DOHH2 (cell line): Measurements from ENCODE around the gene VSIR.

Experiments
- H3F3A ChIP-seq: fragments of 200-600 bp; sonication (generic), shearing (Covaris generic); 2 replicates; pipeline ENCODE4 v1.6.0; 2016; ENCODE audit warnings: antibody characterized with exemption, mild to moderate bottlenecking; ENCODE audit not compliant: control insufficient read depth, insufficient read depth
- H3K27ac ChIP-seq: fragments of 200-600 bp; sonication (generic); 2 replicates; pipeline ENCODE4 v1.5.1; 2014; ENCODE audit warnings: low read depth, mild to moderate bottlenecking, low read length, moderate library complexity
- H3K27me3 ChIP-seq: fragments of 200-600 bp; sonication (generic); 2 replicates; pipeline ENCODE4 v1.6.1; 2014; ENCODE audit warnings: mild to moderate bottlenecking, low read length, mixed read lengths; ENCODE audit not compliant: control insufficient read depth
- H3K36me3 ChIP-seq: fragments of 200-600 bp; sonication (generic); 2 replicates; pipeline ENCODE4 v1.6.1; 2014; ENCODE audit warnings: mild to moderate bottlenecking, low read length, moderate library complexity, mixed read lengths; ENCODE audit not compliant: control insufficient read depth
- H3K4me1 ChIP-seq: fragments of 200-600 bp; sonication (generic); 2 replicates; pipeline ENCODE4 v1.6.1; 2014; ENCODE audit warnings: mild to moderate bottlenecking, low read length, mixed read lengths; ENCODE audit not compliant: control insufficient read depth
- H3K4me2 ChIP-seq: fragments of 200-600 bp; sonication (generic); 2 replicates; pipeline ENCODE4 v1.6.0; 2014; ENCODE audit warnings: mild to moderate bottlenecking, low read length, moderate library complexity
- H3K4me3 ChIP-seq: fragments of 200-600 bp; sonication (generic); 2 replicates; pipeline ENCODE4 v1.5.1; 2014; ENCODE audit warnings: mild to moderate bottlenecking, low read length, mixed read lengths
- H3K79me2 ChIP-seq: fragments of 200-600 bp; sonication (generic); 2 replicates; pipeline ENCODE4 v1.6.1; 2014; ENCODE audit warnings: mild to moderate bottlenecking, low read length, mixed read lengths; ENCODE audit not compliant: control insufficient read depth
- H3K9me2 ChIP-seq: fragments of 200-600 bp; sonication (generic); replicated peaks from 2 replicates; pipeline ENCODE4 v1.6.1; 2014; ENCODE audit warnings: mild to moderate bottlenecking, low read length, mixed read lengths; ENCODE audit not compliant: control insufficient read depth
- H3K9me3 ChIP-seq: fragments of 200-600 bp; sonication (generic); 2 replicates; pipeline ENCODE4 v1.6.1; 2014; ENCODE audit warnings: antibody characterized with exemption, low read length, mixed read lengths; ENCODE audit not compliant: control insufficient read depth, insufficient read depth
- H4K20me1 ChIP-seq: fragments of 200-600 bp; sonication (generic); 2 replicates; pipeline ENCODE4 v1.6.0; 2014; ENCODE audit warnings: low read depth, mild to moderate bottlenecking, antibody characterized with exemption, low read length, moderate library complexity; ENCODE audit not compliant: control insufficient read depth, insufficient read depth
- EZH2phosphoT487 ChIP-seq: fragments of 200-600 bp; sonication (generic); IDR thresholded peaks from 2 replicates; pipeline ENCODE4 v1.6.1; 2017; ENCODE audit warnings: borderline replicate concordance, mild to moderate bottlenecking, antibody characterized with exemption, low read length, moderate library complexity, mixed read lengths
- TF ChIP-seq, protein P1 (sequence below): fragments of 200-600 bp; sonication (generic); IDR thresholded peaks from one replicate; pipeline ENCODE4 v1.5.1; 2014; ENCODE audit warnings: antibody characterized with exemption, mild to moderate bottlenecking, low read depth, low read length; ENCODE audit not compliant: poor library complexity, severe bottlenecking

The VSIR gene

GRCh38 chr10:71805776-71806703 lies 32.7 kb upstream of the VSIR start:
- Histone ChIP-seq H4K20me1 (no peaks in the 10 kb centered on the region), H3K79me2 (no peaks in the 10 kb centered on the region), H3K4me1 (peaks cover 8% of the 10 kb centered on the region), H3K27me3 (no peaks in the 10 kb centered on the region), H3K27ac (no peak overlapping the region), H3F3A (no peaks in the 10 kb centered on the region), H3K9me2 (no peaks in the 10 kb centered on the region), H3K9me3 (no peaks in the 10 kb centered on the region), H3K36me3 (no peaks in the 10 kb centered on the region), H3K4me3 (no peak overlapping the region), H3K4me2 (no peak overlapping the region)
- TF ChIP-seq, protein P1, sequence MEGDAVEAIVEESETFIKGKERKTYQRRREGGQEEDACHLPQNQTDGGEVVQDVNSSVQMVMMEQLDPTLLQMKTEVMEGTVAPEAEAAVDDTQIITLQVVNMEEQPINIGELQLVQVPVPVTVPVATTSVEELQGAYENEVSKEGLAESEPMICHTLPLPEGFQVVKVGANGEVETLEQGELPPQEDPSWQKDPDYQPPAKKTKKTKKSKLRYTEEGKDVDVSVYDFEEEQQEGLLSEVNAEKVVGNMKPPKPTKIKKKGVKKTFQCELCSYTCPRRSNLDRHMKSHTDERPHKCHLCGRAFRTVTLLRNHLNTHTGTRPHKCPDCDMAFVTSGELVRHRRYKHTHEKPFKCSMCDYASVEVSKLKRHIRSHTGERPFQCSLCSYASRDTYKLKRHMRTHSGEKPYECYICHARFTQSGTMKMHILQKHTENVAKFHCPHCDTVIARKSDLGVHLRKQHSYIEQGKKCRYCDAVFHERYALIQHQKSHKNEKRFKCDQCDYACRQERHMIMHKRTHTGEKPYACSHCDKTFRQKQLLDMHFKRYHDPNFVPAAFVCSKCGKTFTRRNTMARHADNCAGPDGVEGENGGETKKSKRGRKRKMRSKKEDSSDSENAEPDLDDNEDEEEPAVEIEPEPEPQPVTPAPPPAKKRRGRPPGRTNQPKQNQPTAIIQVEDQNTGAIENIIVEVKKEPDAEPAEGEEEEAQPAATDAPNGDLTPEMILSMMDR: no peak
- no peak for TF ChIP-seq EZH2phosphoT487

GRCh38 chr10:71804077-71804476 lies 30.8 kb upstream of the VSIR start:
- H3K4me2 ChIP-seq: no peak overlapping the region
- no peak overlapping the region for H3K27ac ChIP-seq
- no peaks in the 10 kb centered on the region for H3F3A ChIP-seq
- no peak for TF ChIP-seq EZH2phosphoT487
- TF ChIP-seq, protein P1: no peak
- peaks cover 8% of the 10 kb centered on the region for H3K4me1 ChIP-seq
- H4K20me1 ChIP-seq: no peaks in the 10 kb centered on the region
- H3K9me3 ChIP-seq: no peaks in the 10 kb centered on the region
- no peak overlapping the region for H3K4me3 ChIP-seq
- no peaks in the 10 kb centered on the region for H3K27me3 ChIP-seq
- no peaks in the 10 kb centered on the region for H3K9me2 ChIP-seq
- no peaks in the 10 kb centered on the region for H3K79me2 ChIP-seq
- H3K36me3 ChIP-seq: no peaks in the 10 kb centered on the region

DNA sequence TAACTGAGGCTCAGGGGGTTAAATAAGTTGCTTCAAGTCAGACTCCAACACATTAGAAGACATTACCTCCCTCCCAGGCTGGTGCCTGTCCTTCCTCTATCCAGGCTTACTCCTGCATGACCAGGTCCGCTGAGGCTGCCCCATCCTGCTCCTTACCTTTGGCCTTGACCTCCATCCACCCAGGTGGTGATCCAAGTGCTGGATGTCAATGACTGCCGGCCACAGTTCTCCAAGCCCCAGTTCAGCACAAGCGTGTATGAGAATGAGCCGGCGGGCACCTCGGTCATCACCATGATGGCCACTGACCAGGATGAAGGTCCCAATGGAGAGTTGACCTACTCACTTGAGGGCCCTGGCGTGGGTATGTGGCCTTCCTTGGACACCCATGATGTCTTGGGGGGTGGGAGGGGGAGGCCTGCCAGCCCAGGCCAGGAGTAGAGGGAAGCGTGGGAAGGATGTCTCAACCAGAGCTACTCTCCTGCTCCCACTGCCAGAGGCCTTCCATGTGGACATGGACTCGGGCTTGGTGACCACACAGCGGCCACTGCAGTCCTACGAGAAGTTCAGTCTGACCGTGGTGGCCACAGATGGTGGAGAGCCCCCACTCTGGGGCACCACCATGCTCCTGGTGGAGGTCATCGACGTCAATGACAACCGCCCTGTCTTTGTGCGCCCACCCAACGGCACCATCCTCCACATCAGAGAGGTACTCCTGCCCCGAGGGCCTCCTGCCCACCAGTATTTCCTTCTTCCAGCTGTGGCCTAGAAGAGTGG lies 29.6 kb upstream of the VSIR start:
- H3F3A ChIP-seq: no peaks in the 10 kb centered on the region
- no peaks in the 10 kb centered on the region for H3K9me2 ChIP-seq
- H3K4me1 ChIP-seq: peaks cover 8% of the 10 kb centered on the region
- no peaks in the 10 kb centered on the region for H3K36me3 ChIP-seq
- no peaks in the 10 kb centered on the region for H4K20me1 ChIP-seq
- TF ChIP-seq EZH2phosphoT487: no peak
- TF ChIP-seq, protein P1: no peak
- no peak overlapping the region for H3K4me3 ChIP-seq
- no peaks in the 10 kb centered on the region for H3K27me3 ChIP-seq
- H3K79me2 ChIP-seq: no peaks in the 10 kb centered on the region
- no peak overlapping the region for H3K27ac ChIP-seq
- no peaks in the 10 kb centered on the region for H3K9me3 ChIP-seq
- no peak overlapping the region for H3K4me2 ChIP-seq
